HK-2 (cell line): Measurements from ENCODE around the gene LONRF3.
A peak's percentile ranks its signal among the peaks of the same experiment; 100 is the strongest.

Source experiments
- DNase-seq: peaks from one replicate; pipeline ENCODE4 v3.0.0-alpha.2; 2018; ENCODE audit not compliant: unreplicated experiment

Gene LONRF3

GRCh38 chrX:119036107-119037029 lies 62.0 kb downstream of the LONRF3 start:
- DNase-seq, result no peak

- no peak for DNase-seq
Measured at GRCh38 chrX:119040432-119040831, 66.0 kb downstream of the LONRF3 start.

- peak; percentile 24 for DNase-seq
Measured at GRCh38 chrX:119041175-119041574, 66.8 kb downstream of the LONRF3 start.

GRCh38 chrX:119042040-119042439 lies 67.6 kb downstream of the LONRF3 start:
- no peak for DNase-seq

GRCh38 chrX:119042996-119043395 lies 68.6 kb downstream of the LONRF3 start:
- no peak for DNase-seq

GRCh38 chrX:119045884-119046283 lies 71.5 kb downstream of the LONRF3 start:
- no peak for DNase-seq

- no peak for DNase-seq
Measured at GRCh38 chrX:119055687-119056086, 81.3 kb downstream of the LONRF3 start.

GRCh38 chrX:119062750-119063374 lies 88.4 kb downstream of the LONRF3 start:
- no peak for DNase-seq

GRCh38 chrX:119063428-119063827 lies 89.0 kb downstream of the LONRF3 start:
- no peak for DNase-seq

- DNase-seq, result peak; percentile 44
Measured at GRCh38 chrX:119067023-119067739, 92.8 kb downstream of the LONRF3 start.
